ENCODE results near the gene PCSK6.
"Not testable (repeated sequence)": the region's sequence is repeated elsewhere in the genome, so short reads cannot be mapped to it uniquely, and the experiment has no call there.

PCSK6 gene

DNA sequence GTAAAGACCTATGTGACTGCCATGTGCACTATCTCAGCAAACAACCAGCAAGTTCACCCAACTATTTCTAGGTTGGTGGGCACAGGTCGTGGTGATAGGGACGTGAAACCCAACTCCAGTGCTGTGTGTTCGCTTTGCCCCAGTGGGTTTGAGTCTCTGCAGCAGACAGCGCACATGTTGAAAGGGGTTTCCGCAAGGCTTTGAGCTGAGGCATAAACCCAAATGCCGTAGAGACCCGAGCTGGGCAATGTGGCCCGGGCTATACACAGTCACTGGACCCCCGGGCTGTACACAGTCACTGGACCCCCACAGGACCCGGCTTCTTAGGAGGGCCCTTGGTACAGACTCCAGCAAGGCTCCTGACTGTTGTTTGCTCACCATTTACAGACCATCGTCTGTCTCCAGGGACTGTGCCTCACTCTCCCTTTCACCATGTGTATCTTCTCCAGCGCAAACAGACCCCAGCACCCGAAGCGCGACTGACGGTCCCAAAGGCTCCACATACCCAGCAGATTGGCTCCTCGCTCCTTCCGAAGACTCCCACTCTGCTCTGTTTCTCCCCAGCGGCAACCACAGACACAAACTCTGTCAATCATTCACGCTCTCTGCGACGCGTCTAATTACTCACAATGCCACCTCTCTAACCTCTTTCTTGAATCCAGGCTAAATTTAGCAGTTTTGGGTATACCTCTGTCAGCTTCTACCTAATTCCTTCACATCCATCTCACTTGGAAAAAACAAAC lies 31.2 kb downstream of the PCSK6 start:
- Mint-ChIP-seq H3K27ac (no peak overlapping the region), H3K4me1 (ENCODE audit: low read depth) (peaks cover 20% of the 10 kb centered on the region), H3K4me3 (no peak overlapping the region)

GRCh38 chr15:101457696-101458095 lies 31.8 kb downstream of the PCSK6 start:
- peaks cover 20% of the 10 kb centered on the region for H3K4me1 Mint-ChIP-seq (ENCODE audit: low read depth)
- H3K27ac Mint-ChIP-seq = no peak overlapping the region
- peaks cover 39% of the 10 kb centered on the region for H3K27me3 Mint-ChIP-seq
- no peaks in the 10 kb centered on the region for H3K9me3 Mint-ChIP-seq
- DNase-seq = no peak
- H3K36me3 Mint-ChIP-seq (ENCODE audit: low read depth) = no peaks in the 10 kb centered on the region
- no peak overlapping the region for H3K4me3 Mint-ChIP-seq

More for the DNA sequence above, 31.2 kb downstream of the PCSK6 start:
- H3K9me3 Mint-ChIP-seq = no peaks in the 10 kb centered on the region
- DNase-seq = no peak
- no peaks in the 10 kb centered on the region for H3K36me3 Mint-ChIP-seq (ENCODE audit: low read depth)
- peaks cover 37% of the 10 kb centered on the region for H3K27me3 Mint-ChIP-seq

DNA sequence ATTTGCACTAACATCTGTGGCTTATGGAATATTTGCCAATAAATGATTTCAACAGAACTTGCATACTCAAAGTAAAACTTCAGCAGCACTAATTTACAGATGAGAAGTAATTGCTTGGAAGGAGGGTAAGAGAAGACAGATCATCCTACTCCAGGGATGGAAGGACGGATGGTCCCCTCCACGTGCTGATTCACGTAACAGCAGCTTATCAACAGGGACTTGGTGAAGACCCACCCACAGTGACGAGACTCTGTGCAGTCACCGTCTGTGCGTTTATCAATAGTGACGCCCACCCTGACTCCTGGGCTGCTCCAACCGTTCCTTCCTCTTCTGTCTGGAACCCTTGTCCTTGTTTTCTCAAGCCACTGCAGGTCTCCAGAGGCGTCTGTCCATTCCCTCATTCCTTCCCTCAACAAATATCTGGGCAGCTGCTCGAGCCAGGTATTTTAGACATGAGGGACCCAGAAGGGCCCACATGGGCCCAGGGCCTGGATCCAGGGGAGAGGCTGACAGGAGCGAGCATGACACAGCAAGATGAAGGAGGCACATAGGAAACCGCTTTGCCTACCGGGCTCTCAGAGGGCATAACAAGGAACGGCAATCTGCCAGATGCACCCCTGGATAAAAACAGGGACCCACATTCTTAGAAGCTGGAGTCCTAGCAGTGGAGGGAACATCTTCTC lies 33.3 kb downstream of the PCSK6 start:
- Mint-ChIP-seq H3K36me3 (ENCODE audit: low read depth) (no peaks in the 10 kb centered on the region), H3K4me1 (ENCODE audit: low read depth) (peaks cover 16% of the 10 kb centered on the region), H3K4me3 (no peak overlapping the region), H3K9me3 (no peaks in the 10 kb centered on the region), H3K27ac (no peak overlapping the region), H3K27me3 (peaks cover 50% of the 10 kb centered on the region)
- no peak for DNase-seq

GRCh38 chr15:101455291-101456025 lies 34.0 kb downstream of the PCSK6 start:
- Mint-ChIP-seq H3K4me3 (no peak overlapping the region), H3K27ac (peak overlapping the region; percentile 28), H3K4me1 (ENCODE audit: low read depth) (peaks cover 12% of the 10 kb centered on the region), H3K27me3 (peaks cover 51% of the 10 kb centered on the region), H3K9me3 (no peaks in the 10 kb centered on the region), H3K36me3 (ENCODE audit: low read depth) (no peaks in the 10 kb centered on the region)
- DNase-seq = no peak

- not testable (repeated sequence) for H3K4me3 Mint-ChIP-seq; DNase-seq; H3K4me1 Mint-ChIP-seq (ENCODE audit: low read depth); H3K27ac Mint-ChIP-seq; H3K36me3 Mint-ChIP-seq (ENCODE audit: low read depth); H3K9me3 Mint-ChIP-seq
- peaks cover 51% of the 10 kb centered on the region for H3K27me3 Mint-ChIP-seq
These were observed 34.7 kb downstream of the PCSK6 start for GRCh38 chr15:101454781-101455180.

DNA sequence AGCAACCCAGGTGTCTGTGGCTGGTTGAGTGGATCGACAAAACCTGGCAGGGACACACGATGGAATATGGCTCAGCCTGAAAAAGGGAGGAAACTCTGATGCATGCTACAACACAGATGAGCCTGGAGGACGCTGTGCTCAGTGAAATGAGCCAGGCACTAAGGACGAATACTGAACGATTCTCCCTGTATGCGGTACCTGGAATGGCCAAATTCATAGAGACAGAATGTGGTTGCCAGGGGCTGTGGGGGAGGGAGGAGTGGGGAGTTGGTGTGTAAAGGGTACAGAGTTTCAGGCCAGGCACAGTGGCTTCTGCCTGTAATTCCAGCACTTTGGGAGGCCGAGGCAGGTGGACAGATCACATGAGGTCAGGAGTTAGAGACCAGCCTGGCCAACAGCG lies 35.1 kb downstream of the PCSK6 start:
- Mint-ChIP-seq H3K4me1 (ENCODE audit: low read depth) (peaks cover 8% of the 10 kb centered on the region), H3K27me3 (peaks cover 52% of the 10 kb centered on the region), H3K27ac (no peak overlapping the region), H3K36me3 (ENCODE audit: low read depth) (no peaks in the 10 kb centered on the region), H3K9me3 (no peaks in the 10 kb centered on the region), H3K4me3 (no peak overlapping the region)
- no peak for DNase-seq

DNA sequence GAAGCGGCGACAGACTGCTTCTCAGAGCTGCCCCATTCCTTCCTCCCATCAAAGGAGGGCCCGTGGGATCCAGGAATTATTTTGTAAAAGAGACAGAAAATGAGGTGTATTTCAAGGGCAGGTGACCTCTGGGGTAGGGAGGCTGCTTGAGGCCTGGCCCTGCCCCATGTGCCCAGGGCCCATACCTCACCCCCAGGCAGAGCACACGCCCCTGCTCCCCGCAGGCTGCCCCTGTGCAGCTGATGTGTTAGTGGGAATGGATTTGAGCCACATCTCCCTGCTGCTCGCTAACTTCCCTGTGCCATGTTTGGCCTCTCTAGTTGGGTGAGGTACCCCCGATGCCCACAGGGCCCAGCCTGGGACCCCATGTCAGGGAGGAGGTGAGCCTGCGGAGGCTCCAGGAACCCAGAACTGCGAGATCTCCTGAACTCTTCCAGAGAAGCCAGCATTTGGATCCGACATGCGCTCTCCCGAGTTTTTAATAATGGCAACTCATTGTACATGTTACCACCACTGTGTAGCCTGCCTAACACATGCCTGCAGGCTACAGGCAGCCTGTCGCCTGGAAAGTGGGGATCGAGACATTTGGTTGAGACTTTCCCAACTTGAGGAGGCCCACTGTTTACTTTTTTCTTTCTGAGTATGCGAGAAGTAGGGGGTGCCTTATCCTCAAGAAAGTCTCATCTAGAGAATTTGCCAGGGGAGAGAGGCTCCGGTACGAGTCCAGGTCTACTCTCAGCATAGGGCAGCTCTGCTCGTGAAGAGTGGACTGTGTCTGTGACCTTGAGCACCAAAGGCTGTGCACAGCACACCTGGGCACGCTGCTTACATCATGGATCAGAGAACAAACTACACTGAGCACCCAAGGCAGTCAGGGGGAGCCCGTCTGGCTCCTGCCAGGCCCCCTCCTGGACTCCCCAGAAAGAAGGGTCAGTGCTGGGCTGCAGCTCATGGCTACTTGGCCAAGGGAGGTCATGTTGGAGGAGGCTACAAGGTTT lies 36.1 kb downstream of the PCSK6 start:
- H3K27me3 Mint-ChIP-seq = peaks cover 52% of the 10 kb centered on the region
- no peak overlapping the region for H3K4me3 Mint-ChIP-seq
- DNase-seq = no peak
- no peaks in the 10 kb centered on the region for H3K36me3 Mint-ChIP-seq (ENCODE audit: low read depth)
- peaks cover 8% of the 10 kb centered on the region for H3K4me1 Mint-ChIP-seq (ENCODE audit: low read depth)
- no peaks in the 10 kb centered on the region for H3K9me3 Mint-ChIP-seq
- no peak overlapping the region for H3K27ac Mint-ChIP-seq

DNA sequence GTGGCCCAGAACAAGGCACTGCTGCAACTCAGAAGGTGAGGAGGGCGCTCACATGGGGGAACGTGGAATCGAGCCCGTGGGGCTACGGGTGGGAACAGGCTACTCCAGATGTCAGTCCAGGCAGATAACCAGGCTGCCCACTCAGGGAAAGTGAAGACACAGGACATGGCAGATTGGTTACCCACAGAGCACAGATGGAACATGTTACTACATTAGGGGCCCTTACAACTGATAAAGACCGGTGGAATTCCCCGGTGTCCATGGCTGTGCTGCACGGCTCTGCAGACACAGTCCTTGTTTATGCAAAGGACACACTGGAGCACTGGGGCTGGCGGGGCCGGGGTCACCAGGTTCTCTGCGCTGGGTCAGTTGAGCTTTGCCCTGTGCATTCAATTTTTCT lies 36.9 kb downstream of the PCSK6 start:
- DNase-seq = no peak
- H3K9me3 Mint-ChIP-seq = no peaks in the 10 kb centered on the region
- H3K27ac Mint-ChIP-seq = no peak overlapping the region
- H3K4me1 Mint-ChIP-seq (ENCODE audit: low read depth) = peaks cover 8% of the 10 kb centered on the region
- no peaks in the 10 kb centered on the region for H3K36me3 Mint-ChIP-seq (ENCODE audit: low read depth)
- H3K27me3 Mint-ChIP-seq = peaks cover 52% of the 10 kb centered on the region
- H3K4me3 Mint-ChIP-seq = no peak overlapping the region

GRCh38 chr15:101451846-101452245 lies 37.7 kb downstream of the PCSK6 start:
- DNase-seq = no peak
- H3K36me3 Mint-ChIP-seq (ENCODE audit: low read depth) = no peaks in the 10 kb centered on the region
- H3K4me1 Mint-ChIP-seq (ENCODE audit: low read depth) = peaks cover 8% of the 10 kb centered on the region

GRCh38 chr15:101451266-101451799 lies 38.2 kb downstream of the PCSK6 start:
- Mint-ChIP-seq H3K27ac (no peak overlapping the region), H3K27me3 (peaks cover 48% of the 10 kb centered on the region), H3K36me3 (ENCODE audit: low read depth) (no peaks in the 10 kb centered on the region), H3K4me3 (no peak overlapping the region), H3K4me1 (ENCODE audit: low read depth) (peaks cover 10% of the 10 kb centered on the region), H3K9me3 (no peaks in the 10 kb centered on the region)
- no peak for DNase-seq

More at GRCh38 chr15:101451846-101452245, 37.7 kb downstream of the PCSK6 start:
- H3K4me3 Mint-ChIP-seq = no peak overlapping the region
- H3K27ac Mint-ChIP-seq = no peak overlapping the region
- H3K9me3 Mint-ChIP-seq = no peaks in the 10 kb centered on the region
- peaks cover 52% of the 10 kb centered on the region for H3K27me3 Mint-ChIP-seq

DNA sequence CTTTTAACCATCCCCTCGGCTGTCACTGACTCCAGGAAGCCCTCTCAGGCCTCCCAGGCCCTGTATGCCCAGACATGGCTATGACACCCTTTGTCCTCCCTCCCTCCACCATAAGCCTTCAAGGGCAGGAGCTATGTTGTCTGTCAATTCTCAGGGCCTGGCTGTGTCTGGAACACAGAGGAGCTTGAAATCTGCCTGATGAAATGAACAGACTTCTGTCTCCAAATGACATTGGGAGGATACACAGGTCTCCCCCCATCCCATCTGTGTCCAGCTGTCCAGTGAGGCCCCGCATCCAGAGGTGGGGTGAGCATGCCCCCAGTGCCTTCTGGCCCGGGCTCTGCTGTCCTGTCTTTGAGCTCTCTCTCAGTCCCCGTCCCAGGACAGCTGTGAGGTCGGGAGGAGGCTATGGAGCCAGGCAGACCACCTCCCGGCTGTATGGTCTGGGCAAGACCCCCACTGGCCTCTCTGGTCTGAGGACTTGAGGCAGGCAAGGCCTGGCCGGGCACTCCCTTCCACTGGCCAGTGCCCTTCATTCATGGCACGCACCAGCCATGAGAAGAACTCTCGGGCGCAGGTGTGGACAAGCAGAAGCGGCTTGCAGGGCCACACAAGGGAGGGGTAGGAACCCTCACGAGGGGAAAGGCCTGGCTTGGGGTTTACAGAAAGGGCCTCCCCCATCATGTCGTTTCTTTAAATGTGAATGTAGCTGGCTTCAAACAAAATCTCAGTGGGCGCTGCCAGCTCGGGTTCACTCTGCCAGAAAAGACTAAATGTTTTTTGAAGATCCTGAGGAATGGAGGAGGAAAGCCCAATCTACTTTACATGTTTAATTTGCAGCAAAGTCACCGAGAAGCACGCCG lies 38.9 kb downstream of the PCSK6 start:
- Mint-ChIP-seq H3K27me3 (peaks cover 44% of the 10 kb centered on the region), H3K27ac (no peak overlapping the region), H3K36me3 (ENCODE audit: low read depth) (no peaks in the 10 kb centered on the region), H3K4me1 (ENCODE audit: low read depth) (peaks cover 9% of the 10 kb centered on the region), H3K4me3 (no peak overlapping the region), H3K9me3 (no peaks in the 10 kb centered on the region)
- DNase-seq = no peak

GRCh38 chr15:101449471-101450402 lies 39.8 kb downstream of the PCSK6 start:
- no peak overlapping the region for H3K27ac Mint-ChIP-seq
- no peaks in the 10 kb centered on the region for H3K9me3 Mint-ChIP-seq
- H3K4me3 Mint-ChIP-seq = no peak overlapping the region
- no peak for DNase-seq
- H3K36me3 Mint-ChIP-seq (ENCODE audit: low read depth) = no peaks in the 10 kb centered on the region
- H3K27me3 Mint-ChIP-seq = peaks cover 37% of the 10 kb centered on the region
- peaks cover 4% of the 10 kb centered on the region for H3K4me1 Mint-ChIP-seq (ENCODE audit: low read depth)

Data from activated T-cell treated with anti-CD3 and anti-CD28 coated beads, Interleukin-2, amount 50 U/mL, for 24 hours (primary cell).